NCI-H146 treated with DMSO at 0.1 percent for 48 hours (cell line): ENCODE results near the gene PTPRG.

Source experiments
- DNase-seq: peaks from one replicate; lab custom pipeline; 2025; ENCODE audit not compliant: unreplicated experiment; lab: John Stamatoyannopoulos, UW

The PTPRG gene

GRCh38 chr3:61583890-61584875, 22.8 kb downstream of the PTPRG start:
- DNase-seq: no peak

GRCh38 chr3:61589856-61590255, 28.5 kb downstream of the PTPRG start:
- no peak for DNase-seq

GRCh38 chr3:61591300-61591699, 29.9 kb downstream of the PTPRG start:
- no peak for DNase-seq

DNA sequence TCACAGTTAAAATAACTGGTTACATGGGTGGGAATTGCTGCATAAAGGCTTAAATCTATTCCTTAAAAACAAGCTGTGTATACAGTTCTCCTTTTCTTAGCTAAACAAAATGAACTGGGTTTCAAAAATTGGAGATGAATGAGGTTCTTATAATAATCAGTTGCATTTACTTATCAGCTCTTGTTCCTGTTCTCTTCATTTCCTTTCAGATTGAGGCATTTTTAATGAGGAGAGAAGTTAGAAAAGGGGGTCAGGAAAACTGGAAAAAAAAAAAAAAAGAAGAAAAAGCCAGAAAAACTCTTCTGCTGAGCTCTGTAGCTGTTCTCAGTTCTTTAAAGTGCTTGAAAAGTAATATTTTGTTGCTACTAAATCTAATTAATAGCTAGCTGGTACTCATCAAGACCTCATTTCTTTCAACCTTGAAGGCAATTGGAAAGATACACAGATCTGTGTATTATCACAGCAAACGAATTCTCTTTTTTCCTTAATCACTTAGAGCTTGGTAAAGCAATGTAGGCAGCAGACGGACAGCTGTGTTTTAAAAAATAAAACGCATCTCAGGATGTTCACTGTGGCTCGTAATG, 32.2 kb downstream of the PTPRG start:
- no peak for DNase-seq

DNA sequence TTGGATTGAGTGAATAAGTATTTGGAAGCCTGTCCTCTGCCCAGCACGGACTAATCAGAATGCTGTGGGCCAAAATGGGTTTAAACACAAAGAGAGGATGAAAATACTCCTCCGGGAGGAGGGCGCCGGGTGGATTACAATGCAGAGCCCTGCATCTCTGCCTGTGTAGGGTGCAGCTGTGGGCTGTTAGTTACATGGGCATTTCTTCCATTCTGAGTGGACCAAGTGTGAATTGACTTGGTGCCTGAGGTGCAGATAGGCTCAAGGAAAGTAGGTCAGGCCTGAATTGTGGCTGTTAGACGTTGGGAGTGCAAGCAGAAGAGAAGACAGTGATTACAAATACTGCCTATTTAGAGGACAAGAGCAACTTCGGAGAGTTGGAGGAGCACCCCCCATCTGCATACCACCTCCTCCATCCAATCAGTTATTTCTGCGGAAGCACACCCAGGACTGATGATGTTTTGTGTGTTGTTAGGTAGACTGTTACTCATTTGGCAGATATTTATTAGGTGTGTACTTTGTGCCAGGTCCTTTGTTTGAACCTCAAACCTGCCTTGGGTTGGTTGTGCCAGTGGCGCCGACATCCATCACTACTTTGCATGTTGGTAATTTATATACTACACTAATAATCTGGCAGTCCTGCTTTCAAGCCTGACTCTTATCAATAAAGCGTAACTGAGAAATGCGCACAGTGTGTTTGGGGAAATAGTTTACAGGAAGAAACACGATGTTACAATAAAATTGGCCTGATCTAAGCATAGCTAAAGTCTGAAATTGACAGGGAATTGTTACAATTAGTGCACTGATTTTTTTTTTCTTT, 33.0 kb downstream of the PTPRG start:
- DNase-seq: no peak

DNA sequence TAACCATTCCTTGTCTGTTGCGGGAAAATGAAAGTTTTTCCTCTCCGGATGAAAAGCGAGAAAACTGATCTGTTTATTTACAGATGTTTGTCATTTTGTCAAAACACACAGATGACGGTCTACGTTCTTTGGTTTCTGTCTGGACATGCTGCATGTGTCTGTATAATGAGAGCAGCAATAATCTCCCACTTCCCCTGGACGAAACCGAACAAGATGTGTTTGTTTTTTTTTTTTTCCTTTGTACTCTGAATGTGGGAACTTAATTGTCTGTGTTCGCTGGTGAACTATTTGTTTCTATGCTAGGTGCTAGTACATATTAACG, 33.6 kb downstream of the PTPRG start:
- DNase-seq: no peak

GRCh38 chr3:61595288-61595687, 33.9 kb downstream of the PTPRG start:
- DNase-seq: no peak

DNA sequence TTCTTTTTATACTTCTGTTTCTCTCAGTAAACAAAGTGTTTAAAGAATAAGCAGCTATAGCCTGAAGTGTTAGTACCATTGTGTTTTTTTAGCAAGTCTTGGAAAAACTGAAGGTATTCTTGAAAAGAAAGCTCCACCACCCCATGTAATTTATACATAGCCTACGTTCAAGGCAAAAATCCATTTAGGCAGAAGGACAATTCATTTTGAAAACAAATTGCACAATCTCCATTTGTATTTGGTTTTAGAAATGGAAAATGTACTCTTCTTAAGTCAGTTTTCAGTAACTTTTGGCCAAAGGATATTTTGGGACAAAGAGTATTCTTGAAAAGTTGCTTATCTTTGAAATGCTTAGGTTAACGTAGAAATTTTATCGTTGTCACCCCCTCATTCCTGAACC, 34.5 kb downstream of the PTPRG start:
- DNase-seq: no peak

- no peak for DNase-seq
Observed at GRCh38 chr3:61597906-61598305, 36.5 kb downstream of the PTPRG start.

DNA sequence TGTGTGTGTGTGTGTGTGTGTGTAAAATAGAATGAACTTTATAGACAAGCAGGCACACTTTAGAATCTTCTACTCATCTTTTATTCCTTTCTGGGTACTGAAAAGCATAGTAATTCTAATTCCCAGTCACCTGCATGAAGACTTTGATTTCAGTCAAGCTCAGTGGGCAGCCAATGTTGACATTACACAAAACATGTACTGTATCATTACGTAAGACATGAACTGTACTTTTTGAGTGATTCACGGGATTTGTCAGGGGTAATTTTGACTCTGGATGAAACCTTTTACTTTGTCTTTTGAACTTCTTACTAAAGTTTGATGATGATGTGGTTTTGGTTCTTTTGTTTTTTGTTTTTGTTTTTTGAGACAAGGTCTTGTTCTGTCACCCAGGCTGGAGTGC, 38.8 kb downstream of the PTPRG start:
- DNase-seq: no peak

- DNase-seq: no peak
Observed at GRCh38 chr3:61601831-61602230, 40.5 kb downstream of the PTPRG start.

- no peak for DNase-seq
Observed at GRCh38 chr3:61602466-61602865, 41.1 kb downstream of the PTPRG start.

DNA sequence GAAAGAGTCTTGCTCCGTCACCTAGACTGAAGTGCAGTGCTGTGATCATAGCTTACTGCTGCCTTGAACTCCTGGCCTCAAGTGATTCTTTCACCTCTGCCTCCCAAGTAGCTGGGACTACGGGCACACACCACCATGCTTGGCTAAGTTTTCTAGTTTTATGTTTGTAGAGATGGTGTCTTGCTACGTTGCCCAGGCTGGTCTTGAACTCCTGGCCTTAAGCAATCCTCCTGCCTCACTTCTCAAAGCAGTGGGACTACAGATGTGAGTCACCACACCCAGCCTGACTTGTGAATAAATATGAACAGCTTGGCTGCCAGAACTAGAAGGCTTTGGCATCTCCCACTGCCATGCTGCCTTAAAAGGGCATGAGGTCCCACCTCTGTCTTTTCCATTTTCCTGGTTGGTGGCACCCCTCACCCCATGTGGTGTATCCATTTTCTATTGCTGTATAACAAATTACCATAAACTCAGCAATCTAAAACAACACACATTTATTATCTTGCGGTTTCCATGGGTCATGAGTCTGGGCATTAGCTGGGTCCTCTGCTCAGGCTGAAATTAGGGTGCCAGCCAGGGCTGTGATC, 44.3 kb downstream of the PTPRG start:
- no peak for DNase-seq

GRCh38 chr3:61606196-61606595, 44.8 kb downstream of the PTPRG start:
- DNase-seq: no peak

DNA sequence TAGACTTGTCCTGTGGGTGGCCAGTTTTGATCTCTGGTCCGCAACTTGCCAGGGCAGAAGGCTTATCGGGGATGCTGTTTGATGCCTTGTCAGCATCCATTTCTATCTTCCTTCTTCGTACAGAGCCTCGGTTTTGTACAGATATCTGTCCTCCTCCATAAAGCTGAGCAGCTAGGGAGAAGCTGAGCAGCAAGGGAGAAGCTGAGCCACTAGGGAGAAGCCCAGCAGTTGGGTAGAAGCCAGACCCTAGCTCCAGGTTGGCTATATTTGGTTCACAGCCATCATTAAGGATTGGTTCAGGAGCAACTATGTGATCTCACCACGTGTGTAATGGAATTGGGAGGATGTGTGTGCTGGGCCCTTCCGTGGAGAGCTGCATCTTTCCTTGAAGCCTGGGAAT, 46.7 kb downstream of the PTPRG start:
- DNase-seq: no peak

GRCh38 chr3:61608711-61609110, 47.3 kb downstream of the PTPRG start:
- DNase-seq: no peak

GRCh38 chr3:61610316-61610715, 48.9 kb downstream of the PTPRG start:
- no peak for DNase-seq

DNA sequence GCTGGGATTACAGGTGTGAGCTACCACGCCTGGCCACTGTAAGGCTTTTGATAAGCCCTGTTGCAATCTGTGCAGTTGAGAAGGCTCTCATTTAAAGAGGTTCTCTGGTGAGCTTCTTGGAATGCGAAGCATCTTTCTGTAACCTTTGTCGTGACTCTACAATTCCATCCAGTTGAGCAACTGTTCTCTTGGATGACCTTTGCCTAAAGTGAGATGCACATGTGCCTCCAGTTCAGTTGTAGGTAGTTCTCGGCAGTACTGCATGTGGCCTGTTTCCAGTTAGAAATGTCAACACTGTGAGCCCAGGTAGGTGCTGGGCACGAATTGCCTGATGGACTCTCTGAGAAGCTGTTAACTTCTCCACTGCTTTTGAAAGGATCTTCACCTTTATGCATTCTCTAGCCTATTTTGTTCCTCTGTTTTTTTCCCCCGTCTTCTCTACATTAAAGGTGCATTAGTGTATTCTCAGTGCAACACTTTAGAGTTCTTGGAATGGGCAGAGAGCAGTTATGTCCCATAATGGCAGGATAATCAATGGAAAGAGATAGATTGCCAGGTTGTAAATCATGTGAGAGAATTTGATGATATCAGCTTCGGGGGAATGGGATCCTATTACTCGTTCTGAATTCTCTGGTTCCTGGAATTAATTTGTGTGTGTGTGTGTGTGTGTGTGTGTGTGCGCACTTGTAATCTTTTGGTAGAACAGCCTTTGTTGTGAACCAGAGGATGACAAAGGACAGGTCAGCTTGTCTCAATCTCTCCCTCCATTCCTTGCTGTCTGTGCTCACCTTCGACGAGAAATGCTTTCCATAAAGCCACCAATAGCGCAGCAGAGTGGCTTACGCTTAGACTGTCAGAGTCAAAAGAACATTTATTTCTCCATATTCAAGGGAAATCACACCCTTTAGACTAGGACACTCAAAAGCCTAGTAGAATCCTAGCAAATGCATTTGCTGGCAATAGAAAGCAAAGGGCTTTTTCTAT, 51.1 kb downstream of the PTPRG start:
- no peak for DNase-seq

- DNase-seq: no peak
Observed at GRCh38 chr3:61613666-61614065, 52.3 kb downstream of the PTPRG start.

- DNase-seq: no peak
Observed at GRCh38 chr3:61615643-61616042, 54.3 kb downstream of the PTPRG start.
